Right lung (tissue), 5 donors: ENCODE results near the gene GPC6. TPM values are rescaled to one million over a fixed set of nuclear protein-coding genes. Genes with fewer than 3 reads are reported as not detected.

ENCODE experiments used
- DNase-seq, 2 donors: peaks; one replicate each; pipeline ENCODE4 v3.0.0-alpha.2; 2013
- polyA plus RNA-seq, 5 donors: library from polyadenylated mRNA; unstranded; fragments of 120-200 nt; gene quantifications; one replicate each; pipeline versions ENCODE4 v1.2.1 to v1.2.3, GENCODE V29; 2013; ENCODE audit warnings: inconsistent platforms in 1 of 5, low replicate concordance in 1 of 5; ENCODE audit not compliant: insufficient read length in 5 of 5, insufficient read depth in 1 of 5

Gene GPC6
- polyA plus RNA-seq, 5 donors, result 13.5 to 27.1 (median 21.9) TPM

- no peak for DNase-seq
Measured at GRCh38 chr13:93673885-93674284, 447.3 kb downstream of the GPC6 start.

GRCh38 chr13:93674337-93674755, 447.7 kb downstream of the GPC6 start:
- DNase-seq, result no peak

GRCh38 chr13:93680329-93680728, 453.7 kb downstream of the GPC6 start:
- no peak for DNase-seq

- DNase-seq, result no peak
Measured at GRCh38 chr13:93685900-93686299, 459.3 kb downstream of the GPC6 start.

GRCh38 chr13:93686399-93686798, 459.8 kb downstream of the GPC6 start:
- DNase-seq, result no peak

- DNase-seq, result no peak
Measured at GRCh38 chr13:93687261-93687660, 460.7 kb downstream of the GPC6 start.

- DNase-seq, result no peak
Measured at GRCh38 chr13:93689333-93689732, 462.7 kb downstream of the GPC6 start.

GRCh38 chr13:93690139-93690538, 463.5 kb downstream of the GPC6 start:
- peak; percentile 31 to 36 for DNase-seq

GRCh38 chr13:93698016-93698613, 471.5 kb downstream of the GPC6 start:
- no peak for DNase-seq

- no peak for DNase-seq
Measured at GRCh38 chr13:93700115-93700514, 473.5 kb downstream of the GPC6 start.

GRCh38 chr13:93708308-93709075, 481.9 kb downstream of the GPC6 start:
- no peak for DNase-seq

- no peak for DNase-seq
Measured at GRCh38 chr13:93709506-93710244, 483.1 kb downstream of the GPC6 start.

GRCh38 chr13:93714171-93714570, 487.6 kb downstream of the GPC6 start:
- DNase-seq, result no peak

- no peak for DNase-seq
Measured at GRCh38 chr13:93715866-93716265, 489.3 kb downstream of the GPC6 start.

- no peak for DNase-seq
Measured at GRCh38 chr13:93716623-93717022, 490.0 kb downstream of the GPC6 start.

GRCh38 chr13:93721483-93721882, 494.9 kb downstream of the GPC6 start:
- DNase-seq, result no peak

GRCh38 chr13:93723316-93723715, 496.7 kb downstream of the GPC6 start:
- DNase-seq, result no peak

GRCh38 chr13:93724187-93724586, 497.6 kb downstream of the GPC6 start:
- DNase-seq, result no peak

- DNase-seq, result no peak
Measured at GRCh38 chr13:93726173-93726957, 499.8 kb downstream of the GPC6 start.

- no peak for DNase-seq
Measured at GRCh38 chr13:93727211-93728141, 500.9 kb downstream of the GPC6 start.

GRCh38 chr13:93729383-93729782, 502.8 kb downstream of the GPC6 start:
- no peak for DNase-seq
